Epithelial cell of proximal tubule (primary cell): Measurements from ENCODE around the gene ITPRID1. TPM values are rescaled to one million over a fixed set of nuclear protein-coding genes. Genes with fewer than 3 reads are reported as not detected.
A peak's percentile ranks its signal among the peaks of the same experiment; 100 is the strongest.

Source experiments
- DNase-seq: peaks from one replicate; pipeline ENCODE4 v3.0.0-alpha.2; 2011; ENCODE audit warnings: low read depth
- H3K4me3 ChIP-seq: 2 replicates; pipeline ENCODE4 v1.5.1; 2011; ENCODE audit warnings: low read depth, mild to moderate bottlenecking, low read length
- CTCF ChIP-seq: conservative IDR thresholded peaks from 2 replicates; pipeline ENCODE4 v1.5.1; 2012; ENCODE audit warnings: low read depth, mild to moderate bottlenecking, low read length
- total RNA-seq: library from RNA; depleted of rRNA; stranded (reverse); fragments of >200 nt; gene quantifications from 2 replicates; pipeline ENCODE4 v1.2.3, GENCODE V29; 2015

Gene ITPRID1
- total RNA-seq, 1 donor from 2014 or later, result not detected

DNA sequence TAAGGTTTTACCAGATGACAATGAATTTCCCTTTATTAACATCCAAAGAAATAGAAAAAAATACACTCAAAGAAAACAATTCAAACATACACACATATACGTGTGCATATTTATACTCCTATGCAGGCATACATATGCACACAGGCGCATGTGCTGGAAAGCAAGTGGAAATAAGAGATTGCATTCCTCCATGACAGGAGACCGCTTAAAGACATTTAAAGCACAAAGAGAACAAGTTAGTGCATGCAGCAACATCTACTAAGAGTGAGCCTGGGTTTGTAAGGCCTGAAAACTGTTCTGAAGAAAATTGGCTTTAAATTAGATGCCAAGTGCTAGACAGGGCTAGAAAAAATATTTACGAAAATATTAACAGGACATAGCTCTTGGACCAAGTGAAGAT is 133.1 kb downstream of the ITPRID1 start:
- H3K4me3 ChIP-seq, result no peak overlapping the region
- TF ChIP-seq CTCF, result no peak
- no peak for DNase-seq

- H3K4me3 ChIP-seq, result no peak overlapping the region
- DNase-seq, result no peak
- TF ChIP-seq CTCF, result no peak
Observed at GRCh38 chr7:31647511-31647910, 133.6 kb downstream of the ITPRID1 start.

GRCh38 chr7:31648288-31648687 is 134.4 kb downstream of the ITPRID1 start:
- peak; percentile 42 for TF ChIP-seq CTCF
- no peak overlapping the region for H3K4me3 ChIP-seq
- DNase-seq, result no peak

DNA sequence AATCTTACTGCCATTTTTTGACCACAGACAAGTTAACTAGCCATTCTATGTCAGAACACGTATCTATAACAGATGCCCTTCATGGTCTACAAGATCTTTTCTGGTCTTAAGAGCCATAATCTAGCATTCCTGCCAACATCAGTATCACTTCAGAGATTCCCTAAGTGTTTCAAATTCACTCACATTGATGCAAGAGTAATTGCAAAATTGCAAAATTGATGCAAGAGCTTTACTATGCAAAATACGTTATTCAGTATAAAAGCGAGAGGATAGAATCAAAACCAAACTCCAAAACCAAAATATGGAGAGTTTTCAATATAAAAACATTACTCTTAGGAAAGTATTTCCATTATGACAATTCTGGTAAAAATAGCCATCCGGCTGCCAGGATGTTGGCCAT is 135.0 kb downstream of the ITPRID1 start:
- DNase-seq, result no peak
- no peak overlapping the region for H3K4me3 ChIP-seq
- no peak for TF ChIP-seq CTCF

DNA sequence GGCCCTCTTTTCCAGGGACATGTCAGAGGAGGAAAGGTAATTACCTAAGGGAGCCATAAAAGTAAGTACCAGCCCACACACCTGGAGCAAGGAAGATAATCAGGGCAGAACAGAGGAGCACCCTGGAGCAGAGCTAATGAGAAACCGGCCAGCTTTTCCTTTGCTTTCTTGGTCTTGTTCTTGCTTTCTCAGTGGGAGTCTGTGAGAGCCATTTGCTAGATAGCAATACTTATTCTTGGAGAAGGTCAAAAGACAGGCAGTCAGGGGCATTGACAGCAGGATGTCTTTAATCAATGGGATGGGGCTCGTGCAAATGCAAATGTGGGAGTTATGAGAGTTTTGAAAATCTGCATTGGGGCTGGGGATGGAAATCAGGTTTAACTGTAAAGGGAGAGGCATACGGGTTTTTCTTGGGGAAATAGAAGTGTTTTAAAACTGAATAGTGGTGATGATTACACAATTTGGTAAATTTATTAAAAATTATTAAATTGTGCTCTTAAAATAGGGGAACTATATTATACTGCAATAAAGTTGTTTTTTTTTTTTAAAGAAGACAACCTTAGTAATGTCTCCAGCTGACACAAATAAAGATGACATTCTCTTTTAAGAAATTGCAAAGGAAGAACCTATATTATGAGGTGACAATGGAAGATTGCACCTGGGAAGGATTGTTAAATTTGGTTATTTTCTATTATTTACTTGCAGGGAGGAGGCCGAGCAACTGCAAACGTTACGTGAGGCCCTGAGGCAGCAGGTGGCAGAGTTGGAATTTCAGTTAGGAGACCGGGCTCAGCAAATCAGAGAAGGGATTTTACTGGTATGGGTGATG is 137.6 kb downstream of the ITPRID1 start:
- no peak for TF ChIP-seq CTCF
- H3K4me3 ChIP-seq, result no peak overlapping the region
- DNase-seq, result no peak

DNA sequence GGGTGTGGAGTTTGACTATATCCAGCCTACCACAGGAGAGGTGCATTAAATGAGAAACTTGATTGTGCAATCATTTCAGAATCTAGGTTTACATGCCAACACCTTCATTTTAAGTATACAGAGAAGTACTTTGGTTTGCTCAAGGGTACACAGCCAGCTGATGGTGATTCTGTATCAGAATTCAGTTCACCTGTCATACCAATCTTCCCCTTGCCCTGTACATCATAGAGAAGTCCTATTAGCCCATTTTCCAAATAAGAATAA is 138.1 kb downstream of the ITPRID1 start:
- no peak for TF ChIP-seq CTCF
- DNase-seq, result no peak
- no peak overlapping the region for H3K4me3 ChIP-seq

DNA sequence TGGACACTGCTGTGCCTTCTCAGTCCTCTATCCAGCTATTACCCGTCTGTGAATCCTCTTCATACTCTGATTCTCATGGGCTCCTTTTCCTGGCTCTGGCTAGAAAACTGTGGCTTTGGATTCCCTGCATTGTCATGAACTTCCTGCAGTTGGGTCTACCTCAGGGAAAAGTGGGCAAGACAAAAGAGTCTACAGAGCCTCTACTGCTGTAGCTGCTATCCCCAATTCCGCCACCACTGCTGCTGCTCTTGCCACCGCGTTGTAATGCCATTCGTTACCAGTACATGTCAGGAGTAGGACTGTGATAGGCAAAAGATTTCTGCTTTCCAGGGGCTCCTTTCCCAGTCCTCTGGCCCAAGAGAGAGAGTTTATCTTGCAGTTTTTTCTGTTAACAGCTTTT is 149.2 kb downstream of the ITPRID1 start:
- no peak for TF ChIP-seq CTCF
- no peak overlapping the region for H3K4me3 ChIP-seq
- no peak for DNase-seq
